Prostate gland (tissue), 2 donors: ENCODE results near the gene CPSF7.

ENCODE experiments used
- CTCF ChIP-seq, 4 experiments: fragments of 200-600 bp in 2 of 4; fragments of 450-650 bp in 2 of 4; sonication (generic) in 2 of 4; IDR thresholded peaks; 1 replicate in 3 of 4; 2 replicates in 1 of 4; pipeline ENCODE4 v1.5.1; 2016 to 2019; ENCODE audit warnings: antibody characterized with exemption in 4 of 4, mild to moderate bottlenecking in 2 of 4, moderate library complexity in 2 of 4
- POLR2A ChIP-seq: fragments of 450-650 bp; IDR thresholded peaks from one replicate; pipeline ENCODE4 v1.6.1; 2016; ENCODE audit warnings: antibody characterized with exemption, mild to moderate bottlenecking
- POLR2AphosphoS5 ChIP-seq: sonication (generic); formaldehyde crosslinking; IDR thresholded peaks from one replicate; pipeline ENCODE4 v1.6.1; 2017; ENCODE audit warnings: antibody characterized with exemption

- TF ChIP-seq CTCF (IDR thresholded peaks at IDR 0.05) (no peak), POLR2A (no peak), POLR2AphosphoS5 (no peak)
Measured at GRCh38 chr11:61416941-61417340, 12.8 kb downstream of the CPSF7 start.
